GM10266 (cell line): ENCODE data around the gene C3orf62.
"Not testable (repeated sequence)": the region's sequence is repeated elsewhere in the genome, so short reads cannot be mapped to it uniquely, and the experiment has no call there.

Source experiments
- DNase-seq: peaks from one replicate; pipeline ENCODE4 v3.0.0; 2012; ENCODE audit errors: extremely low spot score
- TF ChIP-seq, protein P1 (sequence below): IDR thresholded peaks from 2 replicates; pipeline ENCODE4 v1.5.1; 2012; ENCODE audit warnings: mild to moderate bottlenecking, low read depth; ENCODE audit not compliant: control insufficient read depth, insufficient read depth; ENCODE audit errors: missing control alignments

C3orf62 gene

DNA sequence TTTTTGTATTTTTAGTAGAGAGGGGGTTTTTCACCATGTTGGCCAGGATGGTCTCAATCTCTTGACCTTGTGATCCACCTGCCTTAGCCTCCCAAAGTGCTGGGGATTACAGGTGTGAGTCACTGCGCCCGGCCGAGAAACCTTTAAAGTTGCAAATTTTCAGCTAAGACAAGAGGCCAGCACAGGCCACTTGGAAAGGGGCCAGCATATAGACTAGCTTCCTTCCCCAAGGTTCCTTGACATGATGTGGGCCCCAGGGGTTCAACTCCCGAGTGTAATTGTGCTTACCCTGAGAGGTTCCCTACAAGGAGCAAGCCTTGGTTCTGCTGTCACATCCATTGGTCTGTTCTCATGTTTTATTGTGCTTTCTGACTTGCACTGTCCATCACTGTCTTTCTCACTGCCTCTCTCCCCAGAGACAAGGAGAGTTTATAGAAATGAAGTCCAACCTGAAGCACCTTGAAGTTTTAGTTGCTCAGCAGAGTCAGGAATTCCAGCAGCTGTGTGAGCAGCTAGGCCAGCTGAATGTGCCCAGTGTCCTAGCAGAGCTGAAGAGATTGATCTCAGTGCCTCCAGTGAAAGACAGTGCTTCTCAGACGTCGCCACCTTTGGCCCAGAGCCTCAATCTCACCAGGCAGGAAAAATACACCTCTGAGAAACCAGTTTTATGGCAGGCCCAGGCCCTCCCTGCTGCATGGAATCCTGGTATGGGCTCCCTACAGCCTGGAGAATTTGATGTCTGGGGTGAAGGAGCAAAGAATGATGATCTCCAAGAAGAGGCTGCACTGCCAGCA, 21.1 kb downstream of the C3orf62 start:
- no peak for DNase-seq
- TF ChIP-seq, protein P1, sequence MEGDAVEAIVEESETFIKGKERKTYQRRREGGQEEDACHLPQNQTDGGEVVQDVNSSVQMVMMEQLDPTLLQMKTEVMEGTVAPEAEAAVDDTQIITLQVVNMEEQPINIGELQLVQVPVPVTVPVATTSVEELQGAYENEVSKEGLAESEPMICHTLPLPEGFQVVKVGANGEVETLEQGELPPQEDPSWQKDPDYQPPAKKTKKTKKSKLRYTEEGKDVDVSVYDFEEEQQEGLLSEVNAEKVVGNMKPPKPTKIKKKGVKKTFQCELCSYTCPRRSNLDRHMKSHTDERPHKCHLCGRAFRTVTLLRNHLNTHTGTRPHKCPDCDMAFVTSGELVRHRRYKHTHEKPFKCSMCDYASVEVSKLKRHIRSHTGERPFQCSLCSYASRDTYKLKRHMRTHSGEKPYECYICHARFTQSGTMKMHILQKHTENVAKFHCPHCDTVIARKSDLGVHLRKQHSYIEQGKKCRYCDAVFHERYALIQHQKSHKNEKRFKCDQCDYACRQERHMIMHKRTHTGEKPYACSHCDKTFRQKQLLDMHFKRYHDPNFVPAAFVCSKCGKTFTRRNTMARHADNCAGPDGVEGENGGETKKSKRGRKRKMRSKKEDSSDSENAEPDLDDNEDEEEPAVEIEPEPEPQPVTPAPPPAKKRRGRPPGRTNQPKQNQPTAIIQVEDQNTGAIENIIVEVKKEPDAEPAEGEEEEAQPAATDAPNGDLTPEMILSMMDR, result no peak

DNA sequence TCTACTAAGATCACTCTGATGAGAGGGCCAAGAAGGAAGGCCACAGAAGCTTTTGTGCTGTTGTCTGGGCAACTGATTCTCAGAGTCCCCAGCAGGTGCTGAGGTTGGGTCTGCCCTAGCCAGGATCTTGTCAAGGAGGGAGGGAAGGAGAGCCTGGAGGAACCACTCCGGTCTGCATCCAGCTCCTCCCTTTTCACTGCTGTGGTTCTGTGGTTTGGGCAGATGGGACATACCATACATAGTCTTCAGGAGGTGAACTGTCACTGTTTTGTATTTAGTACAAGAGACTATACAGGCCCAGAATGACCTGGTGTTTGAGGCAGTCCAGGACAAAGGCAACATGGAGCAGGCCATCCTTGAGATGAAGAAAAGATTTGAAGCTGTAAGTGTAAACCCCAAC, 21.9 kb downstream of the C3orf62 start:
- TF ChIP-seq, protein P1, result no peak
- DNase-seq, result no peak

DNA sequence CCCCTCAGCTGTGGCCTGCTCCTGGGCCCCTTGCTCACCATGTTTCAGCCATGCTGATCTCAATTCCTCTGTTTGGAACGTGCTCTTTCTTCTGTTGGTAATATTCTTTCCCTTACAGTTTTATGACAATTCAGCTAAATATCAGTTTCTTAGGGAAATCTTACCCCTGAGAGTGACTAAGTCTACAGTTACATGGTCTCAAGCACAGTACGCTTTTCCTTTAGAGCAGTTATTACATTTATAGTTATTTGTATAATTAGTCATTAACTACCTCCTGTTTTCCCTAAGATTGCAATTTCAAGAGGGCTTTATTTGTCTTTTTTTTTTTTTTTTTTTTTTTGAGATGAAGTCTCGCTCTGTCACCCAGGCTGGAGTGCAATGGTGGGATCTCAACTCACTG, 23.5 kb downstream of the C3orf62 start:
- TF ChIP-seq, protein P1, result no peak
- no peak for DNase-seq

DNA sequence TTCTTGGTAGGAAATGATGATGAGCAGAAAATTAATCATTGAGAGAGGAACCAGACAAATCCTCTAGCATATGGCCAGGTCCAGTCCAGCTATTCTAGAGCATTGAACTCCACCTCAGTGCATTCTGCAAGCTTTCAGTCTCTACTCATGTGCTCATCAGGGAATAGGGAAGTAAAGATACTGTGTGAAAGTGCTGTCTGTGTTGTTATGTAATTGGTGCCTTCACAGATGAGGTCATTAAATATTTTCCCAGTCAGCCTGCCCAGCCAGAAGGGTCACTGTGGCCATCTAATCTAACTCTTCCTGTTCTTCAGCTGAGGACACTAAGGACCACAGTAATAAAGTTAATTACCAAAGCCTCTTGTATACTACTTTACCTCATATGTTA, 28.2 kb downstream of the C3orf62 start:
- DNase-seq, result peak; percentile 23
- TF ChIP-seq, protein P1, result no peak

DNA sequence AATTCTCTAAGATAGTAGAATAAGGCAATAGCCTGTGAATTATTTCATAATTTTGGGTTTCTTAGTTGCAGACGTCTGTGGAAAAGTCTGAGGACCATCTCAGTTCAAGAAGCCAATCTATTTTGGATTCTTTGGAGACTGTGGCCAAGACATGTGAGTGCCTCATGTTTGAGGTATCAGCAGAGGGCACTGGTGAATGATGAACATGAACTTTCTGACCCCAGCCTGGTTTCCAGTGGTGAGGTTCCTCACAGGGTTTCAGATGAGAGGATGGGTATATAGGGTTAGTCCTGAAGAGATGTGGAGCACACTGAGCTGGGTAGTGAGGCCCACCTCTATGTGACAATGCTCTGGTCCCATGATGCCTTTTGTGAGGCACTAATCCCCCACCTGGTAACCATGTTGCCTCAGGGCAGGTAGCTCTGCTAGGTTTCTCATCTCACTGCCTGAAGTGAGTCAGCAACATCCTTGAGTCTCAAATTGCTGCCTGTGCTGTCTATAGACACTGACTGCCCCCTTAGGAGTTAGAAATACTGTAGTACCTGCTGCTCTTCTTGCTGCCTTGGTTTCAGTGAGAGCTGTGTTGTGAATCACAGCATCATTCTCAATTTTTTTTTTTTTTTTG, 32.3 kb downstream of the C3orf62 start:
- DNase-seq, result peak; percentile 11
- TF ChIP-seq, protein P1, result no peak

DNA sequence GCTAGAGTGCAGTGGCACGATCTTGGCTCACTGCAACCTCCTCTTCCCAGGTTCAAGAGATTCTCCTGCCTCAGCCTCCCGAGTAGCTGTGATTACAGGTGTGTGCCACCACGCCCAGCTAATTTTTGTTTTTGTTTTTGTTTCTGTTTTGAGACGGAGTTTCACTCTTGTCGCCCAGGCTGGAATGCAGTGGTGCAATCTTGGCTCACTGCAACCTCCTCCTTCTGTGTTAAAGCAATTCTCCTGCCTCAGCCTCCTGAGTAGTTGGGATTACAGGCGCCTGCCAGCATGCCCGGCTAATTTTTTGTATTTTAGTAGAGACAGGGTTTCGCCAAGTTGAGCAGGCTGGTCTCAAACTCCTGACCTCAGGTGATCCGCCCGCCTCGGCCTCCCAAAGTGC, 36.9 kb downstream of the C3orf62 start:
- DNase-seq, result not testable (repeated sequence)

DNA sequence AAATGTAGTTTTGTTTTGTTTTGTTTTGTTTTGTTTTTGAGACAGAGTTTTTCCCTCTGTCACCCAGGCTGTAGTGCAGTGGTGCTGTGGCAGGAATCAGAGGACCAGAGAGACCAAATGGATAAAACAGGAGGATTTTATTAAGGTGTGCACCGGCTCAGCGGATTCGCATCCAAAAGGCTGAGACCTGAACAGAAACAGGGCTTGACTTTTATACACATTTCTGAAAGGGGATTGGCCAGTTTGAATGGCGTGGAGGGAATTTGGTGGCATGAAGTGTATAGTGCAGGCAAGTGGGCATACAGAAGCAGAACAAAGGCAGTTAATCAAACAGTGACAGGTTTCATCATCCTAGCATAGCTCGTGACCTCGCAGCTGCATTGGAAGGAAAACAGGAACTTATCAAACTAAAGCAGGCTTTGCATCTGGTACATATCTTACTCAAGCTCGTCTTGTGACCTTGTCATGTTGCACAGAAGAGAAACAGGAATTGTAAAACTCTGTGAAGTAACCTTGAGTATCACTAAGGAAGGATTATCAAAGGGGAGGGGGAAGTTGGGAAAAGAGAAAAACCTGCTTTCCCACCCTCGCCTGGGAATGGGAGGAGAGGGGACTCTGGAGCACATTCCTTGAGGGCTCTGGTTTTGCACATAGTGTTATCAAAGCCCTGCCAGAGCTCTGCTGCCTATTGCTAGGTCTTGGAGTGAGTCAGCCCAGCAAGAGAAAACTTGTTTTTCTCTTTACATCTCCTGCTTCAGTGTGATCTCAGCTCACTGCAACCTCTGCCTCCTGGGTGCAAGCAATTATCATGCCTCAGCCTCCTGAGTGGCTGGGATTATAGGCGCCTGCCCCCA, 38.5 kb downstream of the C3orf62 start:
- TF ChIP-seq, protein P1, result no peak
- DNase-seq, result no peak
